ENCODE measurements around the gene KLRC1. TPM values are rescaled to one million over a fixed set of nuclear protein-coding genes. Genes with fewer than 3 reads are reported as not detected.

Gene KLRC1
- total RNA-seq, 1 donor from 2014 or later: not detected

- no peaks in the 10 kb centered on the region for H3K4me1 Mint-ChIP-seq
- H3K27me3 Mint-ChIP-seq (ENCODE audit: low read depth): no peaks in the 10 kb centered on the region
- no peak for DNase-seq (ENCODE audit: low spot score in 2 of 2, unreplicated experiment in 2 of 2)
- H3K9me3 Mint-ChIP-seq: peaks cover 22% of the 10 kb centered on the region
- H3K36me3 Mint-ChIP-seq: no peaks in the 10 kb centered on the region
- no peak overlapping the region for H3K4me3 Mint-ChIP-seq
- TF ChIP-seq CTCF (IDR thresholded peaks at IDR 0.05; ENCODE audit: unreplicated experiment): no peak
- H3K27ac Mint-ChIP-seq: no peak overlapping the region
Observed at GRCh38 chr12:10469701-10470100, 16.5 kb upstream of the KLRC1 start.

- H3K4me3 Mint-ChIP-seq: no peak overlapping the region
- peaks cover 18% of the 10 kb centered on the region for H3K9me3 Mint-ChIP-seq
- DNase-seq (ENCODE audit: low spot score in 2 of 2, unreplicated experiment in 2 of 2): no peak
- H3K36me3 Mint-ChIP-seq: no peaks in the 10 kb centered on the region
- no peak for TF ChIP-seq CTCF (IDR thresholded peaks at IDR 0.05; ENCODE audit: unreplicated experiment)
- no peaks in the 10 kb centered on the region for H3K4me1 Mint-ChIP-seq
- H3K27ac Mint-ChIP-seq: no peak overlapping the region
- no peaks in the 10 kb centered on the region for H3K27me3 Mint-ChIP-seq (ENCODE audit: low read depth)
Observed at GRCh38 chr12:10466311-10466710, 13.1 kb upstream of the KLRC1 start.

- H3K4me1 Mint-ChIP-seq: no peaks in the 10 kb centered on the region
- no peaks in the 10 kb centered on the region for H3K36me3 Mint-ChIP-seq
- DNase-seq (ENCODE audit: low spot score in 2 of 2, unreplicated experiment in 2 of 2): no peak
- TF ChIP-seq CTCF (IDR thresholded peaks at IDR 0.05; ENCODE audit: unreplicated experiment): no peak
- no peak overlapping the region for H3K27ac Mint-ChIP-seq
- H3K9me3 Mint-ChIP-seq: peaks cover 54% of the 10 kb centered on the region
- H3K4me3 Mint-ChIP-seq: no peak overlapping the region
- no peaks in the 10 kb centered on the region for H3K27me3 Mint-ChIP-seq (ENCODE audit: low read depth)
Observed at GRCh38 chr12:10457760-10458159, 4.6 kb upstream of the KLRC1 start.

GRCh38 chr12:10456856-10457255 is 3.7 kb upstream of the KLRC1 start:
- Mint-ChIP-seq H3K27me3 (ENCODE audit: low read depth) (no peaks in the 10 kb centered on the region), H3K4me3 (no peak overlapping the region), H3K9me3 (peaks cover 47% of the 10 kb centered on the region), H3K4me1 (no peaks in the 10 kb centered on the region), H3K36me3 (no peaks in the 10 kb centered on the region), H3K27ac (no peak overlapping the region)
- TF ChIP-seq CTCF (IDR thresholded peaks at IDR 0.05; ENCODE audit: unreplicated experiment): no peak
- no peak for DNase-seq (ENCODE audit: low spot score in 2 of 2, unreplicated experiment in 2 of 2)

GRCh38 chr12:10455766-10456165 is 2.6 kb upstream of the KLRC1 start:
- Mint-ChIP-seq H3K36me3 (no peaks in the 10 kb centered on the region), H3K9me3 (peaks cover 44% of the 10 kb centered on the region), H3K4me1 (no peaks in the 10 kb centered on the region), H3K27me3 (ENCODE audit: low read depth) (no peaks in the 10 kb centered on the region), H3K4me3 (no peak overlapping the region), H3K27ac (no peak overlapping the region)
- no peak for TF ChIP-seq CTCF (IDR thresholded peaks at IDR 0.05; ENCODE audit: unreplicated experiment)
- DNase-seq (ENCODE audit: low spot score in 2 of 2, unreplicated experiment in 2 of 2): no peak

GRCh38 chr12:10454531-10454930 is 1.4 kb upstream of the KLRC1 start:
- Mint-ChIP-seq H3K9me3 (peaks cover 33% of the 10 kb centered on the region), H3K4me1 (no peaks in the 10 kb centered on the region)

More at GRCh38 chr12:10454531-10454930, 1.4 kb upstream of the KLRC1 start:
- Mint-ChIP-seq H3K4me3 (no peak overlapping the region), H3K27ac (no peak overlapping the region), H3K36me3 (no peaks in the 10 kb centered on the region), H3K27me3 (ENCODE audit: low read depth) (no peaks in the 10 kb centered on the region)
- TF ChIP-seq CTCF (IDR thresholded peaks at IDR 0.05; ENCODE audit: unreplicated experiment): no peak
- no peak for DNase-seq (ENCODE audit: low spot score in 2 of 2, unreplicated experiment in 2 of 2)
